BLaER1 (cell line): Measurements from ENCODE around the gene CNBP.
"Not testable (repeated sequence)": the region's sequence is repeated elsewhere in the genome, so short reads cannot be mapped to it uniquely, and the experiment has no call there.

ENCODE experiments used
- H3K27ac ChIP-seq: shearing (Covaris generic); formaldehyde crosslinking; 2 replicates; pipeline ENCODE4 v1.8.1; 2022
- H3K27me3 ChIP-seq: shearing (Covaris generic); formaldehyde crosslinking; 2 replicates; pipeline ENCODE4 v1.8.1; 2022
- H3K36me3 ChIP-seq: shearing (Covaris generic); formaldehyde crosslinking; 2 replicates; pipeline ENCODE4 v1.8.1; 2022
- H3K4me1 ChIP-seq: shearing (Covaris generic); formaldehyde crosslinking; 2 replicates; pipeline ENCODE4 v1.8.1; 2022
- H3K4me2 ChIP-seq: shearing (Covaris generic); formaldehyde crosslinking; 2 replicates; pipeline ENCODE4 v1.8.1; 2022
- H3K4me3 ChIP-seq: shearing (Covaris generic); formaldehyde crosslinking; 2 replicates; pipeline ENCODE4 v1.8.1; 2022
- H3K9ac ChIP-seq: shearing (Covaris generic); formaldehyde crosslinking; 2 replicates; pipeline ENCODE4 v1.8.1; 2022
- H3K9me3 ChIP-seq: shearing (Covaris generic); formaldehyde crosslinking; 2 replicates; pipeline ENCODE4 v1.8.1; 2022
- H4K20me1 ChIP-seq: shearing (Covaris generic); formaldehyde crosslinking; 2 replicates; pipeline ENCODE4 v1.8.1; 2022
- Cebpa-rat ChIP-seq: shearing (Covaris generic); IDR thresholded peaks from 2 replicates; pipeline ENCODE4 v1.8.1; 2022

CNBP gene

GRCh38 chr3:129211772-129212171 lies 28.1 kb upstream of the CNBP start:
- no peak overlapping the region for H3K9ac ChIP-seq
- no peaks in the 10 kb centered on the region for H3K36me3 ChIP-seq
- H3K4me3 ChIP-seq, result no peak overlapping the region
- TF ChIP-seq Cebpa-rat, result no peak
- H3K4me2 ChIP-seq, result no peak overlapping the region
- H3K9me3 ChIP-seq, result no peaks in the 10 kb centered on the region
- H3K27me3 ChIP-seq, result no peaks in the 10 kb centered on the region
- no peaks in the 10 kb centered on the region for H3K4me1 ChIP-seq
- no peak overlapping the region for H3K27ac ChIP-seq
- no peaks in the 10 kb centered on the region for H4K20me1 ChIP-seq

DNA sequence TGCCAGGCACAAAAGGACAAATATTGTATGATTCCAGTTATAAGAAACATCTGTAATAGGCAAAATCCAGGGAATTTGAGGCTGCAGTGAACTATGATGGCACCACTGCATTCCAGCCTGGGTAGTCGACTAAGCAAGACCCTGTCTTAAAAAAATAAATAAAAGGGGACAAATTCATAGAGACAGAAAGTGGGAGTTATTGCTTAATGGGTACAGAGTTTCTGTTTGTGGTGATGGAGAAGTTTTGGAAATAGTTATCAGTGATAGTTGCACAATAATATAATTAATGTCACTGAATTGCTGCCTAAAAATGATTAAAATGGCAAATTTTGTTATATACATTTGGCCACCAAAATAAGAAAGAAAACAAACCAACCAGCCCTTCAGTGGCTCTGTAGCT lies 27.6 kb upstream of the CNBP start:
- H4K20me1 ChIP-seq, result no peaks in the 10 kb centered on the region
- H3K9me3 ChIP-seq, result no peaks in the 10 kb centered on the region
- H3K4me2 ChIP-seq, result no peak overlapping the region
- no peaks in the 10 kb centered on the region for H3K27me3 ChIP-seq
- no peak overlapping the region for H3K4me3 ChIP-seq
- no peak for TF ChIP-seq Cebpa-rat
- H3K4me1 ChIP-seq, result no peaks in the 10 kb centered on the region
- H3K27ac ChIP-seq, result no peak overlapping the region
- H3K36me3 ChIP-seq, result no peaks in the 10 kb centered on the region
- no peak overlapping the region for H3K9ac ChIP-seq

- no peak overlapping the region for H3K4me2 ChIP-seq
Observed at GRCh38 chr3:129207479-129207878, 23.8 kb upstream of the CNBP start.

DNA sequence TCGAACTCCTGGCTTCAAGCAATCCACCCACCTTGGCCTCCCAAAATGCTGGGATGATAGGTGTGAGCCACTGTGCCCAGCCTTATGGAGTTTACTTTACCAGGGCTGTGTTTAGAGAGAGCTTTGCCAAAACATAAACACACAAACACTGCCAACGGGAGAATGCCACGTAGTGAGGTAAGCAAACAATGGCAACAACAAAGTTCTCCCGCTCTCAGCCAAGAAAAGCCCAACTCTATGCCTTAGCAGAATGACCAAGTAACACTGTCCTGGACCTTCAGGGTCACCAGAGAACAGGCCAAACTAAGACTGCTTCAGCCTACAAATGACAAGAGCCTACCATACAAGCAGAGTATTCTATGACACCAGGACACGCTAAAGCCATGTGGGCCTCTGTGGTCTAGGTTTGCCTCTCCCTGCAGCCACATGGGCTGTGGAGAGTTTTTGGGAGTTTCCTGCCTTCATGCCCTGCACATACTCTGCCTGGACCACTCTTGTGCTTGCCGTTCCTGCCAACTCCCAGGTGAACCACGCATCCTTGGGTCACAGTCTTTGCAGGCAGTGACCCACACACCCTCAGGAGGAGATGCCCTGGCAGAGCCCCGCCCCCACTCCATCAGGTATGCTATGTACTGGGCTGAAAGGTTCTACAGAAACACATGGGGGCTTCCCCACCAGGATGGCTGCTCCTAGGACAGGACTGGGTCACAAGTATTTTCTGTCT lies 21.6 kb upstream of the CNBP start:
- TF ChIP-seq Cebpa-rat, result no peak
- Histone ChIP-seq H3K27me3 (no peaks in the 10 kb centered on the region), H3K27ac (no peak overlapping the region), H3K4me1 (no peaks in the 10 kb centered on the region), H3K4me2 (no peak overlapping the region), H3K36me3 (no peaks in the 10 kb centered on the region), H3K4me3 (no peak overlapping the region), H3K9me3 (no peaks in the 10 kb centered on the region), H3K9ac (no peak overlapping the region), H4K20me1 (no peaks in the 10 kb centered on the region)

More at GRCh38 chr3:129207479-129207878, 23.8 kb upstream of the CNBP start:
- no peaks in the 10 kb centered on the region for H3K9me3 ChIP-seq
- no peak overlapping the region for H3K27ac ChIP-seq
- TF ChIP-seq Cebpa-rat, result no peak
- H3K9ac ChIP-seq, result no peak overlapping the region
- no peaks in the 10 kb centered on the region for H3K27me3 ChIP-seq
- H4K20me1 ChIP-seq, result no peaks in the 10 kb centered on the region
- H3K4me1 ChIP-seq, result no peaks in the 10 kb centered on the region
- no peak overlapping the region for H3K4me3 ChIP-seq
- no peaks in the 10 kb centered on the region for H3K36me3 ChIP-seq

DNA sequence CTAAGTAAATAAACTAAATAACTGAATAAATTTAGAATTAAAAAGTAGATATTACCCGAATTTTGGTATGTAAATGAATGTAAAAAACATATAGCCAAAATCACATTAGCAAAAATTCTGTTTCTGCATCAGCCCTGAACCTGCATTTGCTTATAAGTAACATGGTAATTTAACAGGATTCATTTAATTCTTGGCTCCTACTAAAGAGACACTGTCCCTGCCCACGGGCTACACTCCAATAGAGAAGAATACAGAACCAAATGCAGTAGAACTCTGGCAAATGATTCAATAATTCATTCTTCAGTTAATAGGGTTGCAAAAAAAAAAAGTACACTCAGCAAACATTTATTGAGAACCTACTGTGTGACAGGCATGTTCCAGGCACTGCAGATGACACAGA lies 20.8 kb upstream of the CNBP start:
- H3K4me2 ChIP-seq, result no peak overlapping the region
- H3K9ac ChIP-seq, result no peak overlapping the region
- no peaks in the 10 kb centered on the region for H3K4me1 ChIP-seq
- no peaks in the 10 kb centered on the region for H3K9me3 ChIP-seq
- no peak overlapping the region for H3K27ac ChIP-seq
- H3K36me3 ChIP-seq, result no peaks in the 10 kb centered on the region
- TF ChIP-seq Cebpa-rat, result no peak
- H4K20me1 ChIP-seq, result no peaks in the 10 kb centered on the region
- no peaks in the 10 kb centered on the region for H3K27me3 ChIP-seq
- no peak overlapping the region for H3K4me3 ChIP-seq

GRCh38 chr3:129199366-129199765 lies 15.7 kb upstream of the CNBP start:
- H3K4me2 ChIP-seq, result no peak overlapping the region
- no peaks in the 10 kb centered on the region for H4K20me1 ChIP-seq
- H3K27ac ChIP-seq, result no peak overlapping the region
- peaks cover 27% of the 10 kb centered on the region for H3K4me1 ChIP-seq
- H3K27me3 ChIP-seq, result no peaks in the 10 kb centered on the region
- no peak overlapping the region for H3K9ac ChIP-seq
- H3K36me3 ChIP-seq, result no peaks in the 10 kb centered on the region
- H3K9me3 ChIP-seq, result no peaks in the 10 kb centered on the region
- no peak overlapping the region for H3K4me3 ChIP-seq
- no peak for TF ChIP-seq Cebpa-rat

- Histone ChIP-seq H3K4me1 (peaks cover 27% of the 10 kb centered on the region), H3K9ac (peak overlapping the region; percentile 5; the same call in 1 of the 2 replicates), H3K9me3 (no peaks in the 10 kb centered on the region), H3K27me3 (no peaks in the 10 kb centered on the region), H3K4me3 (no peak overlapping the region), H4K20me1 (no peaks in the 10 kb centered on the region), H3K27ac (no peak overlapping the region), H3K4me2 (peak overlapping the region; percentile 53), H3K36me3 (no peaks in the 10 kb centered on the region)
- TF ChIP-seq Cebpa-rat, result no peak
Observed at GRCh38 chr3:129197321-129197720, 13.6 kb upstream of the CNBP start.

DNA sequence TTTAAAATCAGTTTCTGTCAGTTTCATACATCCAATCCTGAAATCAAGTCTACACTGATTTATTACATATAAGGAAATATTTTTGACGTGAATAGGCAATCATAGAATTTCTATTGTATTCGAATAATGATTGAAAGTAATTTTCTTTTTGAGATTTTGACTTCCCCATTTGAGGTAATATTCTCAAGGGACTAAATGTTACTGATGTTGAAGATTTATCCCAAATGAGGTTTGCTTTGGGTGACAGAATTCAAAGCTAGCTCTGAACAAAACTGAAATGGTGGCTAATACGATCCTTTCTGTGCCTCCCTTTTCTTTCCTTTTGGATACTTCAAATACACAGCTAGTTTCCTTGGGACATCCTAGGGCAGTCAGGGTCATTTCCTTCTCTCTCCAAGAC lies 12.9 kb upstream of the CNBP start:
- Histone ChIP-seq H3K4me1 (peaks cover 27% of the 10 kb centered on the region), H3K4me2 (peak overlapping the region; percentile 53), H3K9me3 (no peaks in the 10 kb centered on the region), H3K36me3 (no peaks in the 10 kb centered on the region), H3K4me3 (no peak overlapping the region), H4K20me1 (no peaks in the 10 kb centered on the region), H3K9ac (no peak overlapping the region), H3K27ac (no peak overlapping the region), H3K27me3 (no peaks in the 10 kb centered on the region)
- no peak for TF ChIP-seq Cebpa-rat

- Histone ChIP-seq H3K4me3 (no peak overlapping the region), H3K9ac (no peak overlapping the region; the same call in 1 of the 2 replicates), H3K4me1 (peaks cover 27% of the 10 kb centered on the region), H3K9me3 (no peaks in the 10 kb centered on the region), H3K27ac (no peak overlapping the region), H3K36me3 (no peaks in the 10 kb centered on the region), H3K27me3 (no peaks in the 10 kb centered on the region), H4K20me1 (no peaks in the 10 kb centered on the region), H3K4me2 (no peak overlapping the region)
- no peak for TF ChIP-seq Cebpa-rat
Observed at GRCh38 chr3:129195731-129196256, 12.1 kb upstream of the CNBP start.

GRCh38 chr3:129189793-129190192 lies 6.1 kb upstream of the CNBP start:
- H3K27ac ChIP-seq, H3K9ac ChIP-seq, H3K9me3 ChIP-seq, H3K36me3 ChIP-seq, H3K27me3 ChIP-seq, H4K20me1 ChIP-seq, H3K4me2 ChIP-seq, H3K4me3 ChIP-seq: not testable (repeated sequence)
- H3K4me1 ChIP-seq, result peaks cover 11% of the 10 kb centered on the region

- no peak overlapping the region for H3K27ac ChIP-seq
- H3K9ac ChIP-seq, result peak overlapping the region; percentile 29; the same call in 1 of the 2 replicates
- peaks cover 3% of the 10 kb centered on the region; the same call in 1 of the 2 replicates for H4K20me1 ChIP-seq
- no peak for TF ChIP-seq Cebpa-rat
- H3K4me2 ChIP-seq, result no peak overlapping the region
- H3K27me3 ChIP-seq, result no peaks in the 10 kb centered on the region
- peaks cover 14% of the 10 kb centered on the region for H3K4me1 ChIP-seq
- H3K4me3 ChIP-seq, result no peak overlapping the region
- no peaks in the 10 kb centered on the region for H3K9me3 ChIP-seq
- H3K36me3 ChIP-seq, result no peaks in the 10 kb centered on the region
Observed at GRCh38 chr3:129187857-129188256, 4.2 kb upstream of the CNBP start.
